Breast epithelium (tissue), 3 donors: ENCODE results near the gene WWP2.
"Not testable (repeated sequence)": the region's sequence is repeated elsewhere in the genome, so short reads cannot be mapped to it uniquely, and the experiment has no call there.

Experiments used
- CTCF ChIP-seq, 3 donors: fragments of 450-650 bp; IDR thresholded peaks; one replicate each; pipeline ENCODE4 v1.5.1; 2016 to 2017; ENCODE audit warnings: antibody characterized with exemption in 3 of 3, mild to moderate bottlenecking in 3 of 3, moderate library complexity in 3 of 3
- POLR2A ChIP-seq: fragments of 450-650 bp; IDR thresholded peaks from one replicate; pipeline ENCODE4 v1.6.1; 2016; ENCODE audit warnings: antibody characterized with exemption, mild to moderate bottlenecking, moderate library complexity
- POLR2AphosphoS5 ChIP-seq, 3 donors: sonication (generic); formaldehyde crosslinking; IDR thresholded peaks; one replicate each; pipeline ENCODE4 v1.6.1; 2017; ENCODE audit warnings: antibody characterized with exemption in 3 of 3

GRCh38 chr16:69969657-69970056 lies 207.5 kb downstream of the WWP2 start:
- TF ChIP-seq CTCF (IDR thresholded peaks at IDR 0.05); POLR2A; POLR2AphosphoS5 (IDR thresholded peaks at IDR 0.05): not testable (repeated sequence)
